Measurements from ENCODE around the gene ZNF516.

DNA sequence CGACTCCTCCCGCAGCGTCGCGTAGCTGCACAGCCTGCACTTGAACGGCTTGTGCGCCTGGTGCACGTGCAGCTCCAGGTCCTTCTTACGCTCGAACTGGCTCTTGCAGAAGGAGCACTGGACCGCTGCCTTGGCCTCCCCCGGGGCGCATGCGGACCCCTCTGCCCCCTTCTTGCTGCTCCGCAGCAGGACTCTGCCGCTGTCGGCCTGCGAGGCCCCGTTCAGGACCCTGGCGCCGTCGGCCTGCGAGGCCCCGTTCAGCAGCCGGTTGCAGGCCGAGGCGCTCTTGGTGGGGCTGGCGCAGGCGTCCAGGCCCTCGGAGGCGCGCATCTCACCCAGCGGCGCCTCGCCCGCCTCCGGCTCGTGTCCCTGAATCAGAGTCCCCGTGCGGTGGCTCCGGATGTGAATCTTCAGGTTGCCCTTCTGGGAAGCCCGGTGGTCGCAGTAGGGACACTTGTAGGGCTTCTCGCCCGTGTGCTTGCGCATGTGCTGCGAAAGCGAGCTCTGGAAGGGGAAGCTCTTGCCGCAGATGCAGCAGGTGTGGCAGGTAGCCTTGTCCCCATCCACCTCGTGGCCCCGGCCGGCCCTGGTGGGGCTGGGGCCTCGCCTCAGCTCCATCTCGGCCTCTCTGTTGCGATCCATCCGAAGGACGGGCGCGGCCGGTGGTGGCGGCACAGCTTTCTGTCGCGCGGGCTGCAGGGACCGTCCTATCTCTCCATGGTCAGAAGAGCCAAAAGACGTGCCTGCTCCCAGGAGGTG is 52.5 kb downstream of the ZNF516 start:
- TF ChIP-seq GFI1B (tag by site-specific recombination; IDR thresholded peaks at IDR 0.05), result no peak
- TF ChIP-seq, protein P1, sequence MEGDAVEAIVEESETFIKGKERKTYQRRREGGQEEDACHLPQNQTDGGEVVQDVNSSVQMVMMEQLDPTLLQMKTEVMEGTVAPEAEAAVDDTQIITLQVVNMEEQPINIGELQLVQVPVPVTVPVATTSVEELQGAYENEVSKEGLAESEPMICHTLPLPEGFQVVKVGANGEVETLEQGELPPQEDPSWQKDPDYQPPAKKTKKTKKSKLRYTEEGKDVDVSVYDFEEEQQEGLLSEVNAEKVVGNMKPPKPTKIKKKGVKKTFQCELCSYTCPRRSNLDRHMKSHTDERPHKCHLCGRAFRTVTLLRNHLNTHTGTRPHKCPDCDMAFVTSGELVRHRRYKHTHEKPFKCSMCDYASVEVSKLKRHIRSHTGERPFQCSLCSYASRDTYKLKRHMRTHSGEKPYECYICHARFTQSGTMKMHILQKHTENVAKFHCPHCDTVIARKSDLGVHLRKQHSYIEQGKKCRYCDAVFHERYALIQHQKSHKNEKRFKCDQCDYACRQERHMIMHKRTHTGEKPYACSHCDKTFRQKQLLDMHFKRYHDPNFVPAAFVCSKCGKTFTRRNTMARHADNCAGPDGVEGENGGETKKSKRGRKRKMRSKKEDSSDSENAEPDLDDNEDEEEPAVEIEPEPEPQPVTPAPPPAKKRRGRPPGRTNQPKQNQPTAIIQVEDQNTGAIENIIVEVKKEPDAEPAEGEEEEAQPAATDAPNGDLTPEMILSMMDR (tag by site-specific recombination; IDR thresholded peaks at IDR 0.05), result no peak

All from HEK293 (cell line).